OCI-LY7 (cell line): ENCODE results near the gene AGAP9. TPM values are rescaled to one million over a fixed set of nuclear protein-coding genes. Genes with fewer than 3 reads are reported as not detected.

Experiments used
- BruUV-seq: library from RNA; stranded (reverse); fragments of 400-500 nt; replicated peaks from 2 replicates; lab custom pipeline; 2021; lab: Mats Ljungman, UMichigan
- CTCF ChIA-PET: fragments of 300-600 bp; sonication (Branson Sonifier 250); formaldehyde crosslinking; loops from one replicate; lab custom pipeline; 2022; ENCODE audit warnings: antibody characterized with exemption; ENCODE audit not compliant: unreplicated experiment; lab: Charles Lee
- POLR2A ChIA-PET: fragments of 300-600 bp; sonication (Branson Sonifier 250); formaldehyde crosslinking; loops from one replicate; lab custom pipeline; 2022; ENCODE audit warnings: antibody characterized with exemption; lab: Charles Lee
- DNase-seq: peaks from one replicate; pipeline ENCODE4 v3.0.0-alpha.2; 2015; ENCODE audit warnings: low spot score
- H2AFZ ChIP-seq: fragments of 200-600 bp; sonication (generic), shearing (Covaris generic); 2 replicates; pipeline ENCODE4 v1.6.1; 2014; ENCODE audit warnings: mild to moderate bottlenecking, antibody characterized with exemption, low read length, moderate library complexity
- H3K27ac ChIP-seq: fragments of 200-600 bp; sonication (generic); 2 replicates; pipeline ENCODE4 v1.5.1; 2014; ENCODE audit warnings: mixed run types, low read depth, mild to moderate bottlenecking, moderate library complexity, low read length, inconsistent platforms; ENCODE audit not compliant: poor library complexity, severe bottlenecking
- H3K36me3 ChIP-seq: fragments of 200-600 bp; sonication (generic); 2 replicates; pipeline ENCODE4 v1.6.1; 2014; ENCODE audit warnings: mild to moderate bottlenecking, antibody characterized with exemption, low read length, moderate library complexity, mixed read lengths; ENCODE audit not compliant: insufficient read depth
- H3K4me1 ChIP-seq: fragments of 200-600 bp; sonication (generic); 2 replicates; pipeline ENCODE4 v1.5.1; 2014; ENCODE audit warnings: mild to moderate bottlenecking, low read length; ENCODE audit not compliant: insufficient read depth, poor library complexity, severe bottlenecking
- H3K4me2 ChIP-seq: fragments of 200-600 bp; sonication (generic); 2 replicates; pipeline ENCODE4 v1.6.1; 2014; ENCODE audit warnings: mild to moderate bottlenecking, low read length
- H3K4me3 ChIP-seq: fragments of 200-600 bp; sonication (generic); 2 replicates; pipeline ENCODE4 v1.5.1; 2014; ENCODE audit warnings: mild to moderate bottlenecking, low read depth, low read length; ENCODE audit not compliant: poor library complexity, severe bottlenecking
- H3K79me2 ChIP-seq: fragments of 200-600 bp; sonication (generic); 2 replicates; pipeline ENCODE4 v1.6.1; 2016; ENCODE audit warnings: low read depth, mild to moderate bottlenecking, low read length, moderate library complexity, mixed read lengths; ENCODE audit not compliant: insufficient read depth
- H3K9me2 ChIP-seq: fragments of 200-600 bp; sonication (generic); 2 replicates; pipeline ENCODE4 v1.6.1; 2016; ENCODE audit warnings: mild to moderate bottlenecking, low read length, mixed read lengths; ENCODE audit not compliant: insufficient read depth
- H3K9me3 ChIP-seq: fragments of 200-600 bp; sonication (generic); 2 replicates; pipeline ENCODE4 v1.6.1; 2014; ENCODE audit warnings: mild to moderate bottlenecking, mixed run types, low read length, mixed read lengths
- H4K20me1 ChIP-seq: fragments of 200-600 bp; sonication (generic); 2 replicates; pipeline ENCODE4 v1.6.1; 2014; ENCODE audit warnings: mild to moderate bottlenecking, antibody characterized with exemption, low read length, moderate library complexity, mixed read lengths; ENCODE audit not compliant: insufficient read depth
- CTCF ChIP-seq: fragments of 200-600 bp; sonication (generic); conservative IDR thresholded peaks from 2 replicates; pipeline ENCODE4 v1.5.1; 2014; ENCODE audit warnings: mild to moderate bottlenecking, antibody characterized with exemption, low read length, moderate library complexity, mixed read lengths
- EZH2phosphoT487 ChIP-seq: fragments of 200-600 bp; sonication (generic); IDR thresholded peaks from 2 replicates; pipeline ENCODE4 v1.6.1; 2018; ENCODE audit warnings: low read depth, borderline replicate concordance, mild to moderate bottlenecking, mixed run types, antibody characterized with exemption, low read length, moderate library complexity, mixed read lengths
- intact Hi-C: fragments of 100-400 bp; cut with micrococcal nuclease; formaldehyde crosslinking; loops from one replicate; pipeline ENCODE4 v1.10.0; 2022; ENCODE audit not compliant: unreplicated experiment
- small RNA-seq: library from RNA; depleted of rRNA; stranded (forward); fragments of <200 nt; gene quantifications from one replicate; pipeline ENCODE3, GENCODE V24; 2014
- total RNA-seq, 2 experiments: library from RNA; depleted of rRNA in 1 of 2; stranded (reverse); fragments of >200 nt in 1 of 2; shearing (Covaris generic) in 1 of 2; gene quantifications; 2 replicates each; pipeline ENCODE4 v1.2.3, GENCODE V29; 2014 to 2022

The AGAP9 gene
- total RNA-seq, 2 experiments from 2014 or later, result 4.8 to 7.6 TPM

GRCh38 chr10:47452495-47453140 lies 70.8 kb downstream of the AGAP9 start:
- Histone ChIP-seq H3K4me2 (no peak overlapping the region), H3K27ac (no peak overlapping the region), H3K4me1 (peaks cover 5% of the 10 kb centered on the region), H2AFZ (no peak overlapping the region), H3K79me2 (no peaks in the 10 kb centered on the region), H3K9me2 (no peaks in the 10 kb centered on the region), H4K20me1 (no peaks in the 10 kb centered on the region), H3K9me3 (no peaks in the 10 kb centered on the region), H3K4me3 (no peak overlapping the region), H3K36me3 (no peaks in the 10 kb centered on the region)
- ChIA-PET POLR2A (no interaction called here), CTCF (no interaction called here)
- no peak for DNase-seq
- no peak for TF ChIP-seq CTCF
- no TSS peak for BruUV-seq
- intact Hi-C loops, result no loop called here

- no peak overlapping the region for H3K4me3 ChIP-seq
- BruUV-seq, result no TSS peak
- no peak for TF ChIP-seq EZH2phosphoT487
- no peak for TF ChIP-seq CTCF
- H3K27ac ChIP-seq, result no peak overlapping the region
- H3K36me3 ChIP-seq, result no peaks in the 10 kb centered on the region
- H3K4me2 ChIP-seq, result no peak overlapping the region
- H3K9me3 ChIP-seq, result no peaks in the 10 kb centered on the region
- H3K4me1 ChIP-seq, result peaks cover 5% of the 10 kb centered on the region
- no peak overlapping the region for H2AFZ ChIP-seq
- no peaks in the 10 kb centered on the region for H4K20me1 ChIP-seq
- POLR2A ChIA-PET, result no interaction called here
- H3K9me2 ChIP-seq, result no peaks in the 10 kb centered on the region
- no peaks in the 10 kb centered on the region for H3K79me2 ChIP-seq
- no peak for DNase-seq
- intact Hi-C loops, result no loop called here
- CTCF ChIA-PET, result no interaction called here
These were observed 71.4 kb downstream of the AGAP9 start for GRCh38 chr10:47451998-47452494.

Small RNA genes within 50 kb of the gene (small RNA-seq; reads per million reads assigned to genes)
- not detected for gene AL591684.3
- gene RNA5SP312, result not detected

Other genes with a start within 250 kb of the AGAP9 start
- not detected in 2 replicates for gene GDF10, start 223.4 kb downstream of the AGAP9 start, total RNA-seq (2014; rRNA removed; shearing (Covaris generic))
- gene GDF10, start 223.4 kb downstream of the AGAP9 start, total RNA-seq (2022), result not detected in 2 replicates
- not detected in 2 replicates for gene GDF2, start 201.2 kb downstream of the AGAP9 start, total RNA-seq (2014; rRNA removed; shearing (Covaris generic))
- not detected in 2 replicates for gene GDF2, start 201.2 kb downstream of the AGAP9 start, total RNA-seq (2022)
- not detected in 2 replicates for gene RBP3, start 175.3 kb downstream of the AGAP9 start, total RNA-seq (2014; rRNA removed; shearing (Covaris generic))
- gene RBP3, start 175.3 kb downstream of the AGAP9 start, total RNA-seq (2022), result not detected in 2 replicates
- 0.06 and 0.31 TPM in 2 replicates for gene ZNF488, start 139.3 kb downstream of the AGAP9 start, total RNA-seq (2014; rRNA removed; shearing (Covaris generic))
- 0.30 and 0.34 TPM in 2 replicates for gene ZNF488, start 139.3 kb downstream of the AGAP9 start, total RNA-seq (2022)
- gene ANXA8, start 39.5 kb downstream of the AGAP9 start, total RNA-seq (2014; rRNA removed; shearing (Covaris generic)), result not detected in 2 replicates
- gene ANXA8, start 39.5 kb downstream of the AGAP9 start, total RNA-seq (2022), result not detected in 2 replicates
- gene FAM25G, start 31.9 kb downstream of the AGAP9 start, total RNA-seq (2014; rRNA removed; shearing (Covaris generic)), result not detected in 2 replicates
- gene FAM25G, start 31.9 kb downstream of the AGAP9 start, total RNA-seq (2022), result not detected in 2 replicates
- gene SYT15B, start 240.0 kb upstream of the AGAP9 start, total RNA-seq (2014; rRNA removed; shearing (Covaris generic)), result not detected in 2 replicates
- gene SYT15B, start 240.0 kb upstream of the AGAP9 start, total RNA-seq (2022), result 0.37 and 0.42 TPM in 2 replicates